Erythroblast (primary cell): ENCODE measurements around the gene HDAC7.

Experiments
- GATA1 ChIP-seq: IDR thresholded peaks from 2 replicates; pipeline ENCODE4 v1.6.1; 2011; ENCODE audit warnings: low read depth, mild to moderate bottlenecking, control low read depth, low read length, moderate library complexity
- POLR2A ChIP-seq: IDR thresholded peaks from 2 replicates; pipeline ENCODE4 v1.6.1; 2011; ENCODE audit warnings: mild to moderate bottlenecking, low read length

DNA sequence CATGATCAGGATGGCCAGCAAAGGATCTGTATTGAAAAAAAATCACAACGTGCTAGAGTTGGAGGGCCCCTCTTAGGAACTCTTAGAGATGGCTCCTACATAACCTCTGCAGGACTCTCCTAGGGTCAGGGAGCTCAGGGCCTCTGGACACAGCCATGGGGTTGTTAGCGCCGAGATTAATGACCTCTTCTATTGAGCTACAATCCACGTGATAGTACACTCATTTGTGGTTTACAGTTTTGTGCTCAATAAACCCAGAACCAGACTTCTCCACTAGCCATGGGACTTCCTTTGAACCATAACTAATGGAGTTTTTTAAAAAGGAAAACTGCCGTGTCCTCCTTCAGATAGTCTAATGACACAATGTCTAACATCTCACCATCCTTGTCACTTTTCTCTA is 29.6 kb upstream of the HDAC7 start:
- TF ChIP-seq POLR2A: no peak
- TF ChIP-seq GATA1: no peak
